Spleen (tissue), 7 donors: ENCODE results near the gene TMEM117.

Experiments
- CTCF ChIP-seq, 11 experiments: fragments of 200-600 bp in 7 of 11; fragments of 450-650 bp in 4 of 11; sonication (generic) in 4 of 11; IDR thresholded peaks in 8 of 11; conservative IDR thresholded peaks in 3 of 11; 1 replicate in 7 of 11; 2 replicates in 4 of 11; pipeline versions ENCODE4 v1.4.0 to v1.8.0; 2016 to 2021; ENCODE audit warnings: antibody characterized with exemption in 11 of 11, inconsistent platforms in 4 of 11, mild to moderate bottlenecking in 1 of 11
- POLR2A ChIP-seq, 3 donors: fragments of 450-650 bp; IDR thresholded peaks; one replicate each; pipeline ENCODE4 v1.5.1; 2017; ENCODE audit warnings: antibody characterized with exemption in 3 of 3, mild to moderate bottlenecking in 1 of 3
- donor health status: DM: no; HTN: no; CAD: no; lungs with moderate emphysema.
- donor health status: DM: no; HTN: no; CAD: no.
- donor health status: DM: no; HTN: no; CAD: no.

GRCh38 chr12:44387581-44387980, 551.7 kb downstream of the TMEM117 start:
- no peak for TF ChIP-seq CTCF (IDR thresholded peaks at IDR 0.05 in 8 of 11, conservative IDR thresholded peaks at IDR 0.05 in 3 of 11)
- no peak for TF ChIP-seq POLR2A (IDR thresholded peaks at IDR 0.05)
